Middle frontal gyrus (tissue), 1 donor: ENCODE results near the gene ROR1.

Source experiments
- DNase-seq: peaks from one replicate; pipeline ENCODE4 v3.0.0-alpha.2; 2015; ENCODE audit warnings: low spot score; ENCODE audit errors: extremely low spot score

The ROR1 gene

DNA sequence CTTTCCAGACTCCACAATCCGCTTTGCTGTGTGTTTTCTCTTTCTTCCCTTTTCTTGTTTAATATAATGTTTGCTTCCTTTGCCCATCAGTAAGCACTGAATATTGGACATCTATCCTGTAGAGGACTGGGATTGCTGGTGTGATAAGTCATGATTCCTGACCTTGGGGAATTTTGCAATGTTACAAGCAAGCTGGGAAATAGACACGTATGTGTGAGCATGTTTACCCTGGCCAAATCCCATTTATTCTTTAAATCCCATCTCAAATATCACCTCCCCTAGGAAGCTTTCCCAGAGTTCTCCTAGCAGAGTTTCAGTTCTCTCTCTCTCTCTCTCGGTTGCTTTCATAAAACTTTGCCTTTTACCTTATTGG, 155.3 kb downstream of the ROR1 start:
- no peak for DNase-seq

DNA sequence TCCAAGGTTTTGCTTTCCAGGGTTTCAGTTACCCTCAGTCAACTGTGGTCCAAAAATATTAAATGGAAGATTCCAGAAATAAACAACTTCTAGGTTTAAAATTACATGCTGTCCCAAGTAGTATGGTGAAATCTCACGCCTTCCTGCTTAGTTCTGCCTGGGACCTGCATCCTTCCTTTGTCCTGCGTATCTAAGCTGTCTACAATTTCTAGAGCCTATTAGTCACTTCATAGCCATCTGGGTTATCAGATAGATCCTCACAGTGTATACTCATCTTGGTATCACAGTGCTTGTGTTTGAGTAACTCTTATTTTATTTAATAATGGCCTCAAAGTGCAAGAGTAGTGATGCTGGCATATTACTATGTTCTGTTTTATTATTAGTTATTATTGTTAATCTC, 157.7 kb downstream of the ROR1 start:
- DNase-seq, result no peak

DNA sequence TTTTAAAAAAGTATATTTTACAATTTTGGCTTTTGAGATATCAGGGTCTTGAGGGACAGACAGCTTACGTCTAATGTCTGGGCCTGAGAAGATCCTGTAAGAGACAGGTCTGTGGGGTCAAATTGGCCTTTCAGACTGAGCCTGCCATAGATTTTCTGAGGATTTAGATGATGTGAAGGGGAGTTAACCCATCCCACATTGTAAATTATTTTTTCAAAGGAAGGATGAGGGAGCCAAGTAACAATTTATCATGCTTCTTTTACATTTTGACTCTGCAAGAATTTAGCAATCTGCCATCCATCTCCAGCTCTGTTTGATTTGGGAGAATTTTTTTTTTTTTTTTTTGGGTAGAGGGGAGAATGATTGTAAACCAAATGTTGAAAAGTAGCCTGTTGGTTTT, 160.9 kb downstream of the ROR1 start:
- DNase-seq, result no peak

DNA sequence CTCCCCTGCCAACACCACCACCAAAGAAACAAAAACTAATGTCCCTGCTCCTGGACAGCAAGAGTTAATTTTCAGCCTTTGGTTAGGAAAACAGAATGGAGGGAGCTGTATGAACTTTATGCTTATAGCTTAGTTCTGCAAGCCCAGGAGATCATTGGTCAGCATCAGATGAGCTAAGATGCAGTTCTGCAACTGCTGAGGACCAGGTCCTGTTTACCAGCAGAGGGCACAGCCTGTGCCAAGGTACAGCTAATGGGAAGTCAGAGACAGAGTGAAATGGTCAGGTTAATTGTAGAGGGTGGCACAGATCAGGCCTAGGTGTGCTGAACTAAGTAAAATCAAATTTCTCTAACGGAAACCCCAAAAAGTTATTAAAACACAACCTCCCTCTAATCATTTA, 161.3 kb downstream of the ROR1 start:
- DNase-seq, result no peak

DNA sequence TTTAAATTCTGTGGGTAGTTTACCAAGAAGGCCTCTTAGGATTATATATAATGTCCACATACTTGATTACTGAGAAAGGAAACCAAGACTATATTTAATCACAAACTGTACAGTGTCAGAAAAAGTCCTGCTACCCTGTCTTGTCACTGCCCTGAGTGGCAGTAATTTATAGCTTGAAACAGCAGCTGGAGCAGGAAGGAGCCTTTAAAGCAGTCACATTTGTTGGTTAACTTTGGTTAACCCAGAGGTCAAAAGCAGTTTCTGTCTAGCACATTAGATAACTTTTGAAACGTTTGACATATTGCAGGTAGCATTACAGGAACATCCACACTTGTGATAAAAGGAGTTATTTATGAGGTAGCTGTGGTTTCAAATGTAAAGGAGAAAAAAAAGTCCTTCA, 161.7 kb downstream of the ROR1 start:
- no peak for DNase-seq

DNA sequence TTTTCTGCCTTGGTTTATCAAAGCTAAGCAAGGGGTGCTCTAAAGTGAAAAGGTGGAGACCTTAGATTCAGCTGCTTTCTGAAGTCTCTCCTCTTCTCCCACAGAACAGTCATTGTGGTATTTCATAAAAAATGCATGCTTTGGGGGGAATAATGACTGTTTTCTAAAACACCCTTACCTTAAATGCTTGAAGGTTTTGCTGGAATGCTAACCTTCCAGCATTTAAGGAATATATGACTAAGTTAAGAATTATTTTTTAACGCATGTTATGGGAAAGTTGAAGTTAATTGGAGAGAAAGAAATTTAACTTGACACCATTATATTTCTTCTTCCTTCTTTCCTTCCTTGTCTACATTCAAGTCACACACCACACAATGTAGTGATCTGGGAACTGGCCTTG, 162.5 kb downstream of the ROR1 start:
- no peak for DNase-seq

DNA sequence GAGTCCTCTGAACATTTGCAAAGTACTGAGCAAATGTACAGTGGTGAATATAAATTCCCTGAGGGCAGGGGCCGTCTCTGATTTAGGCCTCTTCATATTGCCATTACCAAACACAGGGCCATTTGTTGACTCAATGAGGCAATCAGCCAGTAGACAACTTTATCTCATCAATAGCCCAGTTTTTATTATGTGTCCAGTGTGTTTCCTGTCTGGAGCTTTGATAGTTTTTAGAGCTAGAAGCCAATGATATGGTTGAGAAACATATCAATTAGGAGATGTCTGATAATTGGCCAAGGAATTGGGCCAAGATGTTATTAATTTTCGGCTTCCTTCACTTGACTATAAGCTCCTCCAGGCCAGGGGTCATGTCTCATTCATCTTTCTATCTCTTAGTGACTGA, 163.0 kb downstream of the ROR1 start:
- no peak for DNase-seq

DNA sequence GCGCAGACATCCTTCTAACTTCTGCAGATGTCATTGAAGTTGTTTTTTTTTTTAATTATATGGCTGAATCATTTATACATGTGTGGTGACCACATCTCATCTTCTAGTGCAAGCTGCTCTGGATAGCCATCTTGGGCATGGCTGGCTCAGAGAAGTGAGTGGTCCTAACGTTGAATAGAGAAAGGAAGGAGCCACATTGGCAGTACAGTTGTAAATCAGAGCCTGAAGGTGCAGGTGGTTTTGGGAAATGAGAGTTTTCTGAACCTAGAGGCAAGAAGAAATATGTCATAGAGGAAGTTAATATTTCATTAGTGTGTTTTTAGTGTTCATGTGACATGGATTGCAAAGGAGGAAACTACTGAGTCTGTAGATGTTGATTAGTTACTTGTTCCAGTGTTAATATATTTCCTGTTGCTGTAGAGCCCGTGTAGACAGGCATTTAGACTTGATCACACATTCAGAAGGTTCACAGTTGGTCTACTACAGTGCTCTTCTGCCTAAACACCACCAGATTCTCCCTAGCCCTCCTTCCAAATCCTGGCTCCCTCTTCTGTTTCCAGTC, 163.7 kb downstream of the ROR1 start:
- no peak for DNase-seq

DNA sequence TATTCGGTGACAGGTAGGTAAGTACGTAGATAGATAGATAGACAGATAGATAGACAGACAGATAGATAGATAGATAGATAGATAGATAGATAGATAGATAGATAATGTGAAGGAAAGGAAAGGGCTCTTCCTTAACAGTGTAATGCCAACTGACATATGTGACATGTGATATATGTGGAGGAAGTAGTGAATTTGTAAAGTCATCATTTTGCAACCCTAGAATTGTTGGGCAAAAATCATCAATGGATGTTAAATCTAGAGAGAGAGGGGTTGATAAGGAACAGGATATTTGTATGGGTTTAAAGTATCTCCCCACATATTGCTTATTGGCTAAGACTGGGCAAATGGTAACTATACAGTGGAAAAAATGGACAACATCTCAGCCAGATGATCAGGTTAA, 166.6 kb downstream of the ROR1 start:
- DNase-seq, result no peak

DNA sequence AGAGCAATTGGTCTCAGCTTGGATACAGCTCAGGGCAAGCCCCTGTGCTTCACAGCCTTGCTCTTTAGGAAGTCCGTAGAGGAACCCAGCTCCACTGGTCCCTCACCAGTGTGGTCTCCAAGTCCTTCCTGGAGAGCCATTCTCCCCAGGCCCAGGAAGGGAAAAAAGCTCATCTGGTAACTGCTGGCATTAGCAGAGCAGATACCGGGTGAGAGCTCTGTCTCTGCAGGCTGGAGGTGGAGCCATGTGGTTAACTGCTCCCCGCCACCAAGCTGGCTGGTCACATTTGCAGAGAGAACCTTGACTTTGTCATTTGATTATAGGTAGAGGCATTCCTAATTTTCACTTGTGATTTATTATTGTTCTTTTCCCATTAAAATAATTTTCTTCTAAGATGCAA, 169.6 kb downstream of the ROR1 start:
- DNase-seq, result no peak

DNA sequence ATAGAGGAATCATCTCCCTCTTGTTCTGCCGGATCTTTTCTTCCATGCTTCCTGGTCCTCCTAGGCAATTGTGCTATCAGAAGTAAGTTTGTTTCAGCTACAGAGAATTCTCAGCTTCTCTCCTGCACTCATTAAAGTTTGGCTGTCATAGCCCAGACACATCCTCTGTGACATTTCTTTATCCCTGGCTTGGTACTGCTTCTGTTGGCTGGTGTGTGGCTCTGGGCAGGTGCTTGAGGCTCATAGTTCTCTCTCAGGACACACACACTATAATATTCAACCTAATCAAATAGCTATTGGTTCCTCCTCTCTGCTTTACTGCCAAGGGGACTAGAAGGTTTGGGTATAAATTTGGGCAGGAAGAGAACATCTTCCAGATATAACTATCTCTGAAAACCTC, 172.1 kb downstream of the ROR1 start:
- no peak for DNase-seq

DNA sequence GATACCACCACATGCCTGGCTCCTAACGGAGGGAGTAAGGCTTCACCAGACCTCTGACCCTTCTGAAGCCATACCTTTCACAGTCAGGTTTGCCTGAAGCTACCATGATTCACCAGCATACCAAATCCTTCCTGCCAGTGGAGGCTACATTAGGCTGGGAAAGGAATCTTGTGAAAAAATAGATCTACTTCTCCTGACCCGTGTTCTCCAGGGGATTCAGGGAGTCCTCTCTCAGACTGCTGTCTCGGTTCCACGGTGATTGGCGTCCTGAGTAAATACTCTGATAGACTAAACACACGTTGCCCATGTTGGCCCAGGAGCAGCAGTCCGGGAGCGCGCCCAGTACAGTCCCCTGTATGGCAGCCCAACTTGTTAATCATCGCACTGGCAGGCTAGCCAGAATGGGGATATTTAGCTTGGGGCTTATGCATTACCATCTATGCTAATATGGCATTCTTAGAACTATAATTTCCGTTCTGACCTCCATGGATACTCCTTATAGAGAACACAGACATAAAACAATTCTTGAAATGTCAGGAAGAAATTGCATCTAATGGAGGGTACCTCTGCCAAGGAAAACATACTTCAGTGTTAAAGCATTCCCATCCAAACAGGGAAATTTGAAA, 173.2 kb downstream of the ROR1 start:
- DNase-seq, result no peak

DNA sequence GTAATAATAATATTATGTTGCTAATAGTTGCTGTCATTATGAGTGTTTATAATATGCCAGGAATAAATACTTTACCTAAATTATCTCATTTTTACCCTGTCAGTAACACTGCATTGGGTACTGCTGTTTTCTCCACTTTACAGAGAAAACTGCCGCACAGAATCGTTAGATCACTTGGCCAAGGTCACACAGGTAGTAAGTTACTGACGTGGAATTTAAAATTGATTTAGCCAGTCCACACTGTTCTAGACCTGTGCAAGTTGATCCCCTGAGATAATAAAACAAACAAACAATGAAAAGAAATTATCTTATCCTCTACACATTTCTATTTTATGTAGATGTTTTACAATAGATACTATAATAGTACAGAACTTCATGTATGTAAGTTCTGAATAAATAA, 174.1 kb downstream of the ROR1 start:
- DNase-seq, result no peak

DNA sequence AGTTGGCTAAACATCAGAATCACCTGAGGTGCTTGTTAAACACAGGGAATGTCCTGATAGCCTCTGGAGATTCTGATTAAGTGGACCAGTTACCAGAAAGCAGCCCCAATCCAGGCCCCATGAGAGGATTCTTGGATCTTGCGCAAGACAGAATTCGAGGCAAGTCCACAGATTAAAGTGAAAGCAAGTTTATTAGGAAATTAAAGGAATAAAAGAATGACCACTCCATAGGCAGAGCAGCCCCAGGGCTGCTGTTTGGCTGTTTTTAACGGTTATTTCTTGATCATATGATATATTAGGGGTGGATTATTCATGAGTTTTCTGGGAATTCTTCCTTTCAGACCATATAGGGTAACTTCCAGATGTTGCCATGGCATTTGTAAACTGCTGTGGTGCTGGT, 176.2 kb downstream of the ROR1 start:
- no peak for DNase-seq

DNA sequence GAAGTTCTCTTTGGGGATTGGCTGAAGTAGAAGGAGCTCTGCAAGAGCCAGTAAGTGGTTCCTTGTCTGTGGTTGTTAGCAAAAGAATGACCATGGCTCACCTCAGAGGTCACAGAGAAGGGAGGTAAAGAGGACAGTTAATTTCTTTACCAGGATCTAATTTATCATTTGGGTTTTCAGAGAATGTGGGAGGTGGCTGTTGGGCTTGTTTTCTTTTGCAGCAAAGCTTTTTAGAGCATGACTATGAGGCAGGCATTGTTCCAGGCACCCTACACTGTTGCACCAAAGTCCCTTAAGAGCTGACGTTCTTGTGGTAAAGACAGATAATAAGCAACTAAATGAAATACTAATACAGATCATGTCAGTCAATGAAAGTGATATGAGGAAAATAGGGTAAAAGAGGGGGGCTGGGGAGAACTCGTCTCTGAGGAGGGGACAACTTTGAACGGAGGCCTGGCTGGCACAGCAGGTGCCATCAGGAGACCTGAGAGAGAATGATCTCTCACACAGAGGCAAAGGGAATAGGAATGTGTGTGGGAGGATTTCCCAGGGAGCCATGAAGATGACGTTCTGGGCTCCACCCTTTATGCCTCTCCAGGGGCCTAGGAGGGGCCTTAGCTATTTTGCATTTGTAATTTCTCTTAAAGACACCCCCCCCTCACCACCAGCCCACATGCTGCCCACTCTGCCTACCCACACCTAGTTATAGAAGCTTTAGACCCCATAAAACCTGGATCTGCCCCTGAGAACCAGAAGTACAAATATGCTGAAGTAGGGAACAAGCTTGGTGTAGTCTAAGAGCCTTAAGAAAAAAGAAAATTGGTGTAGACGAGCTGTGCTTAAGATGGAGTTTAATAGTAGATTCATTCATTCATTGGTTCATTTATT, 177.5 kb downstream of the ROR1 start:
- DNase-seq, result no peak

DNA sequence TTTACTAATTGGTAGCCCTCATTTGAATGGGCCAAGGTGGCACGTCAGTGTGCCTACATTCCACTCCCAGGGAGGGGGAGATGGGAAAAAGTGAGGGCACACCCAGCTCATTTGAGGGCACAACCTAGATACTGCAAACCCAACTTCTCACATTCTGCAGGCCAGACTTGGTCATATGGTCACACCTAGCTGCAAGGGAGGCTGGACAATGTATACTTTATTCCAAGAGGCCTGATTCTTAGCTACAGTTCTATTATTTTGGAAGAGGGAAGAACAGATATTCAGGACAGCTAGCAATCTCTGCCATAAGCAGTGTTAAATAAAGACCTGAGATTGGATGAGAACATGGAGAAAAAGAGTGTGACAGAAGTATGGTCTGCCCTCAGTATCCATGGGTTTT, 180.4 kb downstream of the ROR1 start:
- DNase-seq, result no peak

DNA sequence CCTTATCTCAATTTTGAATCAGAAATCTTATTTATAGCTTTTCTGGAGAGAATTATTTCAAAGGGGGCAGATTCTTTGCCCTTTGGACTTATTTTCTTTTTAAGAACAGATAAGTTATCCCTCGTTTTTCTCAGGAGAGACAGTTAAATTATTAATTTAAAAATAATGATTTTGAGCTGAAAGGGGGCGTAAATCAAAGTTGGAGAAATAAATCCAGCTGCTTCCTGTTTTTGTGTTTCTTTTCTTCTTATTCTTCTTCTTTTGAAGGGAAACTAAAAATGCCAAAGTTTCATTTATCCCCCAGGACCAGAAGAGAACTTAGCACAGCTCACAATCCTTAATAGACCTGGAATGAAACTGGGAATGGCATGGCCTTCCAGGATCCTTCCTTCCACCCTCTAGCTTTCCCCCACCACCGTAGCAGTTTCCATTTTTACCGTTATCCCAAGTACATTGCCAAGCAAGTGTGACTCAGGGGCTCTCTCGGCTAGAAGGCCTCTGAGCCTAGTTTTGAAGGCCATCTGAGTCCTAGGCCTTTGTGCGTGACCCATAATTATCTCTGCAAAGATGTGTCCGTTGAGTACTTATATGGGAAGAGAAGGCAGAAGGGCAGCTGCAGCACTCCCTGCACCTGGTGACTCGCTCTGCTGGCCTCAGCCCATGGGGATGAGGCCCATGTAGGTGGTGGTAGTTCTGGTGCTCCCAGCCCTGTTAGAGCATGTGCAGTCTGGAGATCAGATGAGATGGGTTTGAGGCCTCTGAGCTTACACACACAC, 181.7 kb downstream of the ROR1 start:
- DNase-seq, result no peak

DNA sequence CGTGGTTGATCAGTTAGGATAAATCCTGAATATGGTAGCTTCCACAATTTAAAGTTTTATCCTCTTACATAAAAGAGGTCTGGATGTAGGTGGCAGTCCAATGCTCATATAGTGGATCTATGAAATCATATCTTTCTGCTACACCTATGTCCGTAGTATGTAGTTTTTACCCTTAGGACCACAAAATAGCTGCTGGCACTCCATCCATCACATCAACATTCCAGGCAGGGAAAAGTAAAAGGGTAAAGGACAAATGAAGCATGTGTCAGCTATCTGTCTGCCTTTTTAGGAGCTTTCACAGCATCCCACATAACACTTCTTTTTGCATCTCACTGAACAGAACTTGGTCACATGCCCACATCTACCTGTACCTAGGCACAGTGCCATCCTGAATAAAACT, 184.7 kb downstream of the ROR1 start:
- no peak for DNase-seq

DNA sequence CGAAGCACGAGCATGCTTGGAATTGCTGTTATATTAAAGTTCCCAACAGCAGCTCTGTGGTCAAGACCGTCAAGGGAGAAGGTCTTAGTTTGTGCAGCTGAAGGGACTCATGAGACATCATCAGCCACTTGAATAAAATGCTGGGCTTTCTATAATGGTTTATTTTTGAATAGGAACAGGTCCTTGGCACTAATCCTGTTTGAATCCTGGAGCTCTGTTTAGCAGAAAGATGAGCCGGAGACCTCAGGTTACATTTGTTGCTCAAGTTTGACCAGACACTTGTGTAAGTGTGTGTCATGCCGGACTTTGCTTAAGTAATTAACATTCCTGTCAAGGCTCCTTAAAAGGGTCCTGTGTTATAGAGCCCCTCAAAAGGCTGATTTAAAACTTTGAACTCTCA, 186.5 kb downstream of the ROR1 start:
- no peak for DNase-seq

DNA sequence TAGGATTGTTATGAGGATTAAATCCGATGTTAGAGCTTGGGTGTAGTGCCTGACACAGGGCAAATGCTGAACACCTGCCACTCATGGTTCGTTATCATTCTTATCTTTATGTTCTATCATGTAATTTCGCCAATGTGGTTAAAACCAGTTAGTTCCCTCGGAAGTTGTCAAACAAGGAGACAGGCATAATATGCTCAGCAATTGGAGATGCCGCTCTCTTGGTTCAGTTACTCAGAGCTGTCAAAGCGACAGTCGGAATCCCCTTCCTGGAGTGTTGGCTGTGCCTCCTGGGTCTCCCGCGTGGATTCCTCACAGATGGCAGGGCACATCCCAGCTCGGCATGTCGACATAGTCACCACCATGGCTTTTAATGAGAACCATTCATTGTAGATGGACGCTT, 192.2 kb downstream of the ROR1 start:
- no peak for DNase-seq

DNA sequence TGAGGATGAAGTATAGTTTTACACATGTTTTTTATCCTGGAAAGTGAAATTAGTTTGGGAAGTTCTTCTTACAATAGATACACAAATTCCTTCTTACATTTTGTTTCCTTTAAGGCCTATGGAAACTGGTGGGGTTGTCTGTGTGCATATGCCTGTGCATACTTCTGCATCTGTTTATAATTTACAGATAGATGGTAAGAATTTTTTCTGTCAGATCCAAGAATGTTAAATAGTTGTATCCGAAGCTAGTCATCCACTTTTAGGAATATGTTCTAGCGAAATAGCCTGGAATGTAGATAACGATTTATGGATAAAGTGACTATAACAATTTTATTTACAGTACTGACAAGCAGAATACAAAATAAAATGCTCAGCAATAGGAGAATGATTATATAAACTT, 194.1 kb downstream of the ROR1 start:
- DNase-seq, result no peak
